IgD-negative memory B cell (primary cell): ENCODE results near the gene ALCAM. TPM values are rescaled to one million over a fixed set of nuclear protein-coding genes. Genes with fewer than 3 reads are reported as not detected.

Experiments
- H3K27ac Mint-ChIP-seq, 3 donors: one replicate each; pipeline ENCODE4 v1.8.0; 2020 to 2022; ENCODE audit warnings: mild to moderate bottlenecking in 3 of 3, mixed read lengths in 3 of 3, moderate library complexity in 1 of 3
- H3K27me3 Mint-ChIP-seq: one replicate; pipeline ENCODE4 v1.8.0; 2021; ENCODE audit warnings: mixed read lengths
- H3K36me3 Mint-ChIP-seq: one replicate; pipeline ENCODE4 v1.8.0; 2020; ENCODE audit warnings: mild to moderate bottlenecking, mixed read lengths
- H3K4me1 Mint-ChIP-seq, 3 donors: one replicate each; pipeline ENCODE4 v1.8.0; 2020 to 2022; ENCODE audit warnings: mixed read lengths in 3 of 3, mild to moderate bottlenecking in 1 of 3
- H3K4me3 Mint-ChIP-seq, 4 donors: one replicate each; pipeline ENCODE4 v1.8.0; 2020 to 2022; ENCODE audit warnings: mild to moderate bottlenecking in 4 of 4, mixed read lengths in 4 of 4, moderate library complexity in 3 of 4
- H3K9me3 Mint-ChIP-seq, 3 donors: one replicate each; pipeline ENCODE4 v1.8.0; 2020 to 2021; ENCODE audit warnings: mixed read lengths in 3 of 3, mild to moderate bottlenecking in 1 of 3
- polyA plus RNA-seq: library from polyadenylated mRNA; unstranded; fragments of 300-500 nt; fragmentation: Illumina TruSeq; gene quantifications from one replicate; pipeline ENCODE4 v1.2.3, GENCODE V29; 2021

The ALCAM gene
- polyA plus RNA-seq, 1 donor from 2014 or later: 17.4 TPM

GRCh38 chr3:105518806-105519418 is 152.2 kb downstream of the ALCAM start:
- no peak overlapping the region for H3K27ac Mint-ChIP-seq
- H3K9me3 Mint-ChIP-seq: no peaks in the 10 kb centered on the region
- H3K27me3 Mint-ChIP-seq: no peaks in the 10 kb centered on the region
- H3K4me3 Mint-ChIP-seq: no peak overlapping the region
- H3K36me3 Mint-ChIP-seq: peaks cover 3% of the 10 kb centered on the region
- peaks cover 9 to 12% (median 10%) of the 10 kb centered on the region in 3 donors for H3K4me1 Mint-ChIP-seq

- H3K4me3 Mint-ChIP-seq: no peak overlapping the region
Measured at GRCh38 chr3:105521770-105522169, 155.1 kb downstream of the ALCAM start.

GRCh38 chr3:105523501-105523900 is 156.8 kb downstream of the ALCAM start:
- H3K4me3 Mint-ChIP-seq: no peak overlapping the region
- H3K27me3 Mint-ChIP-seq: no peaks in the 10 kb centered on the region
- H3K4me1 Mint-ChIP-seq: peaks cover 3 to 12% (median 5%) of the 10 kb centered on the region in 3 donors
- H3K27ac Mint-ChIP-seq: no peak overlapping the region
- peaks cover 16% of the 10 kb centered on the region for H3K36me3 Mint-ChIP-seq
- no peaks in the 10 kb centered on the region for H3K9me3 Mint-ChIP-seq

More at GRCh38 chr3:105521770-105522169, 155.1 kb downstream of the ALCAM start:
- Mint-ChIP-seq H3K9me3 (no peaks in the 10 kb centered on the region), H3K36me3 (peaks cover 16% of the 10 kb centered on the region), H3K27ac (no peak overlapping the region), H3K4me1 (peaks cover 3 to 14% (median 5%) of the 10 kb centered on the region in 3 donors), H3K27me3 (no peaks in the 10 kb centered on the region)

GRCh38 chr3:105525531-105525930 is 158.8 kb downstream of the ALCAM start:
- Mint-ChIP-seq H3K4me3 (no peak overlapping the region), H3K36me3 (peaks cover 17% of the 10 kb centered on the region), H3K27ac (no peak overlapping the region), H3K9me3 (no peaks in the 10 kb centered on the region), H3K27me3 (no peaks in the 10 kb centered on the region), H3K4me1 (peaks cover 0 to 8% (median 0%) of the 10 kb centered on the region in 3 donors)

- Mint-ChIP-seq H3K9me3 (no peaks in the 10 kb centered on the region), H3K27ac (peak overlapping the region in 1 of 3 donors; percentile 19), H3K27me3 (no peaks in the 10 kb centered on the region), H3K36me3 (peaks cover 17% of the 10 kb centered on the region), H3K4me1 (peaks cover 0 to 8% (median 0%) of the 10 kb centered on the region in 3 donors), H3K4me3 (no peak overlapping the region)
Measured at GRCh38 chr3:105526360-105527111, 159.8 kb downstream of the ALCAM start.

- Mint-ChIP-seq H3K27ac (no peak overlapping the region), H3K9me3 (no peaks in the 10 kb centered on the region), H3K4me1 (peaks cover 0 to 8% (median 0%) of the 10 kb centered on the region in 3 donors), H3K36me3 (peaks cover 14% of the 10 kb centered on the region), H3K27me3 (no peaks in the 10 kb centered on the region), H3K4me3 (no peak overlapping the region)
Measured at GRCh38 chr3:105527535-105527934, 160.8 kb downstream of the ALCAM start.

- Mint-ChIP-seq H3K27me3 (no peaks in the 10 kb centered on the region), H3K4me1 (peaks cover 0 to 8% (median 0%) of the 10 kb centered on the region in 3 donors), H3K27ac (no peak overlapping the region), H3K4me3 (no peak overlapping the region), H3K36me3 (peaks cover 14% of the 10 kb centered on the region), H3K9me3 (no peaks in the 10 kb centered on the region)
Measured at GRCh38 chr3:105527949-105528348, 161.2 kb downstream of the ALCAM start.

- peaks cover 18% of the 10 kb centered on the region for H3K36me3 Mint-ChIP-seq
- H3K9me3 Mint-ChIP-seq: no peaks in the 10 kb centered on the region
- H3K4me1 Mint-ChIP-seq: peaks cover 0 to 8% (median 0%) of the 10 kb centered on the region in 3 donors
- no peaks in the 10 kb centered on the region for H3K27me3 Mint-ChIP-seq
- no peak overlapping the region for H3K27ac Mint-ChIP-seq
- H3K4me3 Mint-ChIP-seq: no peak overlapping the region
Measured at GRCh38 chr3:105528955-105529354, 162.2 kb downstream of the ALCAM start.

- Mint-ChIP-seq H3K36me3 (peaks cover 17% of the 10 kb centered on the region), H3K4me1 (peaks cover 0 to 8% (median 0%) of the 10 kb centered on the region in 3 donors), H3K4me3 (no peak overlapping the region), H3K27ac (no peak overlapping the region), H3K27me3 (no peaks in the 10 kb centered on the region), H3K9me3 (no peaks in the 10 kb centered on the region)
Measured at GRCh38 chr3:105529456-105529855, 162.7 kb downstream of the ALCAM start.

- Mint-ChIP-seq H3K36me3 (peaks cover 18% of the 10 kb centered on the region), H3K27me3 (no peaks in the 10 kb centered on the region), H3K9me3 (no peaks in the 10 kb centered on the region), H3K4me3 (no peak overlapping the region), H3K4me1 (no peaks in the 10 kb centered on the region), H3K27ac (no peak overlapping the region)
Measured at GRCh38 chr3:105532251-105532650, 165.5 kb downstream of the ALCAM start.

- no peaks in the 10 kb centered on the region for H3K9me3 Mint-ChIP-seq
- peaks cover 21% of the 10 kb centered on the region for H3K36me3 Mint-ChIP-seq
- H3K4me1 Mint-ChIP-seq: peaks cover 0 to 4% (median 0%) of the 10 kb centered on the region in 3 donors
- H3K27ac Mint-ChIP-seq: no peak overlapping the region
- H3K4me3 Mint-ChIP-seq: no peak overlapping the region
- no peaks in the 10 kb centered on the region for H3K27me3 Mint-ChIP-seq
Measured at GRCh38 chr3:105533960-105534359, 167.3 kb downstream of the ALCAM start.

GRCh38 chr3:105534491-105534890 is 167.8 kb downstream of the ALCAM start:
- H3K27me3 Mint-ChIP-seq: no peaks in the 10 kb centered on the region
- H3K36me3 Mint-ChIP-seq: peaks cover 21% of the 10 kb centered on the region
- peaks cover 0 to 4% (median 0%) of the 10 kb centered on the region in 3 donors for H3K4me1 Mint-ChIP-seq
- no peak overlapping the region for H3K4me3 Mint-ChIP-seq
- H3K9me3 Mint-ChIP-seq: no peaks in the 10 kb centered on the region
- H3K27ac Mint-ChIP-seq: no peak overlapping the region

- no peaks in the 10 kb centered on the region for H3K27me3 Mint-ChIP-seq
- H3K9me3 Mint-ChIP-seq: no peaks in the 10 kb centered on the region
- peaks cover 0 to 4% (median 0%) of the 10 kb centered on the region in 3 donors for H3K4me1 Mint-ChIP-seq
- no peak overlapping the region for H3K27ac Mint-ChIP-seq
- no peak overlapping the region for H3K4me3 Mint-ChIP-seq
- peaks cover 26% of the 10 kb centered on the region for H3K36me3 Mint-ChIP-seq
Measured at GRCh38 chr3:105537371-105538080, 170.8 kb downstream of the ALCAM start.

GRCh38 chr3:105538483-105538882 is 171.8 kb downstream of the ALCAM start:
- H3K36me3 Mint-ChIP-seq: peaks cover 29% of the 10 kb centered on the region
- H3K4me1 Mint-ChIP-seq: peaks cover 0 to 4% (median 0%) of the 10 kb centered on the region in 3 donors
- H3K27me3 Mint-ChIP-seq: no peaks in the 10 kb centered on the region
- H3K4me3 Mint-ChIP-seq: no peak overlapping the region
- no peak overlapping the region for H3K27ac Mint-ChIP-seq
- H3K9me3 Mint-ChIP-seq: no peaks in the 10 kb centered on the region

GRCh38 chr3:105539897-105540296 is 173.2 kb downstream of the ALCAM start:
- Mint-ChIP-seq H3K4me1 (peaks cover 0 to 4% (median 0%) of the 10 kb centered on the region in 3 donors), H3K9me3 (no peaks in the 10 kb centered on the region), H3K36me3 (peaks cover 31% of the 10 kb centered on the region), H3K4me3 (no peak overlapping the region), H3K27ac (no peak overlapping the region), H3K27me3 (no peaks in the 10 kb centered on the region)
